SH-SY5Y (cell line): Measurements from ENCODE around the gene MCM3.

Source experiments
- GATA2 ChIP-seq: IDR thresholded peaks from 2 replicates; pipeline ENCODE4 v1.6.1; 2011; ENCODE audit warnings: mild to moderate bottlenecking, low read depth, low read length
- GATA3 ChIP-seq: IDR thresholded peaks from 2 replicates; pipeline ENCODE4 v1.6.1; 2011; ENCODE audit warnings: low read depth, mild to moderate bottlenecking, low read length, moderate library complexity

- TF ChIP-seq GATA3 (peak; percentile 41; the same call in 1 of the 2 replicates), GATA2 (peak; percentile 49; the same call in 1 of the 2 replicates)
These were observed 35.5 kb downstream of the MCM3 start for GRCh38 chr6:52249078-52249477.
